Measurements from ENCODE around the gene IGSF3. TPM values are rescaled to one million over a fixed set of nuclear protein-coding genes. Genes with fewer than 3 reads are reported as not detected.
"Not testable (repeated sequence)": the region's sequence is repeated elsewhere in the genome, so short reads cannot be mapped to it uniquely, and the experiment has no call there.

Gene IGSF3
- total and polyA plus RNA-seq, 2 of the 13 experiments (the other 11 are each of a cell fraction or from before 2014, with no cell fraction given), result 0.11 to 0.16 TPM

GRCh38 chr1:116620392-116620791 is 47.1 kb downstream of the IGSF3 start:
- H3K27ac ChIP-seq (ENCODE audit: extremely low read length, insufficient read depth, low read length); H3K4me2 ChIP-seq (ENCODE audit: low read depth, low read length); DNase-seq (ENCODE audit: low spot score); FAIRE-seq; H3K36me3 ChIP-seq (replicated peaks in 1 of 2; ENCODE audit: control insufficient read depth in 1 of 2, insufficient read depth in 2 of 2, low read length in 2 of 2); H3K9ac ChIP-seq (ENCODE audit: insufficient read depth, low read depth, low read length); intact Hi-C loops (cut with micrococcal nuclease; ENCODE audit: unreplicated experiment); H3K9me3 ChIP-seq (ENCODE audit: low read length); H3K79me2 ChIP-seq (ENCODE audit: insufficient read depth, low read length); ATAC-seq; in situ Hi-C loops (cut with HindIII; ENCODE audit: extremely low pct_ligation_motif_present, low pct_unique_long_range_greater_than_20kb); H3K27me3 ChIP-seq (ENCODE audit: control insufficient read depth in 1 of 2, insufficient read depth in 2 of 2, low read length in 2 of 2); BruUV-seq (replicated peaks); POLR2A ChIA-PET; H2AFZ ChIP-seq (ENCODE audit: low read length); H3K4me3 ChIP-seq (replicated peaks in 1 of 3; ENCODE audit: insufficient read depth in 1 of 3, low read depth in 2 of 3, low read length in 3 of 3); H4K20me1 ChIP-seq (ENCODE audit: insufficient read depth, low read length); CTCF ChIA-PET (ENCODE audit: low intra/inter-chr PET ratio, low total read pairs): not testable (repeated sequence)
- H3K4me1 ChIP-seq (ENCODE audit: insufficient read depth, low read length), result peaks cover 12% of the 10 kb centered on the region
- WGBS (ENCODE audit: low lambda C conversion rate), result 54% methylated on average over 3 of the region's 3 CpGs

- 0% methylated on average over 4 of the region's 4 CpGs for WGBS (ENCODE audit: low lambda C conversion rate)
- ATAC-seq; BruUV-seq (replicated peaks); in situ Hi-C loops (cut with HindIII; ENCODE audit: extremely low pct_ligation_motif_present, low pct_unique_long_range_greater_than_20kb); H4K20me1 ChIP-seq (ENCODE audit: insufficient read depth, low read length); CTCF ChIA-PET (ENCODE audit: low intra/inter-chr PET ratio, low total read pairs); H2AFZ ChIP-seq (ENCODE audit: low read length); H3K4me1 ChIP-seq (ENCODE audit: insufficient read depth, low read length); intact Hi-C loops (cut with micrococcal nuclease; ENCODE audit: unreplicated experiment); H3K27ac ChIP-seq (ENCODE audit: extremely low read length, insufficient read depth, low read length); H3K27me3 ChIP-seq (ENCODE audit: control insufficient read depth in 1 of 2, insufficient read depth in 2 of 2, low read length in 2 of 2); FAIRE-seq; H3K4me2 ChIP-seq (ENCODE audit: low read depth, low read length); DNase-seq (ENCODE audit: low spot score); POLR2A ChIA-PET; H3K36me3 ChIP-seq (replicated peaks in 1 of 2; ENCODE audit: control insufficient read depth in 1 of 2, insufficient read depth in 2 of 2, low read length in 2 of 2); H3K79me2 ChIP-seq (ENCODE audit: insufficient read depth, low read length); H3K4me3 ChIP-seq (replicated peaks in 1 of 3; ENCODE audit: insufficient read depth in 1 of 3, low read depth in 2 of 3, low read length in 3 of 3); H3K9ac ChIP-seq (ENCODE audit: insufficient read depth, low read depth, low read length); H3K9me3 ChIP-seq (ENCODE audit: low read length): not testable (repeated sequence)
Observed at GRCh38 chr1:116619106-116619505, 48.4 kb downstream of the IGSF3 start.

- H3K36me3 ChIP-seq (replicated peaks in 1 of 2; ENCODE audit: control insufficient read depth in 1 of 2, insufficient read depth in 2 of 2, low read length in 2 of 2); CTCF ChIA-PET (ENCODE audit: low intra/inter-chr PET ratio, low total read pairs); H3K4me3 ChIP-seq (replicated peaks in 1 of 3; ENCODE audit: insufficient read depth in 1 of 3, low read depth in 2 of 3, low read length in 3 of 3); H3K79me2 ChIP-seq (ENCODE audit: insufficient read depth, low read length); H3K4me2 ChIP-seq (ENCODE audit: low read depth, low read length); POLR2A ChIA-PET; intact Hi-C loops (cut with micrococcal nuclease; ENCODE audit: unreplicated experiment); H3K27ac ChIP-seq (ENCODE audit: extremely low read length, insufficient read depth, low read length); ATAC-seq; H3K27me3 ChIP-seq (ENCODE audit: control insufficient read depth in 1 of 2, insufficient read depth in 2 of 2, low read length in 2 of 2); DNase-seq (ENCODE audit: low spot score); H3K4me1 ChIP-seq (ENCODE audit: insufficient read depth, low read length); in situ Hi-C loops (cut with HindIII; ENCODE audit: extremely low pct_ligation_motif_present, low pct_unique_long_range_greater_than_20kb); BruUV-seq (replicated peaks); H3K9ac ChIP-seq (ENCODE audit: insufficient read depth, low read depth, low read length); H2AFZ ChIP-seq (ENCODE audit: low read length); H4K20me1 ChIP-seq (ENCODE audit: insufficient read depth, low read length); FAIRE-seq; H3K9me3 ChIP-seq (ENCODE audit: low read length): not testable (repeated sequence)
- 21% methylated on average over 5 of the region's 5 CpGs for WGBS (ENCODE audit: low lambda C conversion rate)
Observed at GRCh38 chr1:116617808-116618207, 49.7 kb downstream of the IGSF3 start.

- H3K4me2 ChIP-seq (ENCODE audit: low read depth, low read length); ATAC-seq; POLR2A ChIA-PET; H3K27ac ChIP-seq (ENCODE audit: extremely low read length, insufficient read depth, low read length); FAIRE-seq; DNase-seq (ENCODE audit: low spot score); BruUV-seq (replicated peaks); H3K27me3 ChIP-seq (ENCODE audit: control insufficient read depth in 1 of 2, insufficient read depth in 2 of 2, low read length in 2 of 2); H3K79me2 ChIP-seq (ENCODE audit: insufficient read depth, low read length); H3K9ac ChIP-seq (ENCODE audit: insufficient read depth, low read depth, low read length); H4K20me1 ChIP-seq (ENCODE audit: insufficient read depth, low read length); intact Hi-C loops (cut with micrococcal nuclease; ENCODE audit: unreplicated experiment); H3K9me3 ChIP-seq (ENCODE audit: low read length); H3K36me3 ChIP-seq (replicated peaks in 1 of 2; ENCODE audit: control insufficient read depth in 1 of 2, insufficient read depth in 2 of 2, low read length in 2 of 2); CTCF ChIA-PET (ENCODE audit: low intra/inter-chr PET ratio, low total read pairs); in situ Hi-C loops (cut with HindIII; ENCODE audit: extremely low pct_ligation_motif_present, low pct_unique_long_range_greater_than_20kb); H2AFZ ChIP-seq (ENCODE audit: low read length); H3K4me1 ChIP-seq (ENCODE audit: insufficient read depth, low read length); H3K4me3 ChIP-seq (replicated peaks in 1 of 3; ENCODE audit: insufficient read depth in 1 of 3, low read depth in 2 of 3, low read length in 3 of 3): not testable (repeated sequence)
- WGBS (ENCODE audit: low lambda C conversion rate), result 80% methylated on average over 5 of the region's 13 CpGs
Observed at GRCh38 chr1:116613825-116614224, 53.7 kb downstream of the IGSF3 start.
